Erythroblast (primary cell): ENCODE measurements around the gene DOCK11.

Source experiments
- GATA1 ChIP-seq: IDR thresholded peaks from 2 replicates; pipeline ENCODE4 v1.6.1; 2011; ENCODE audit warnings: low read depth, mild to moderate bottlenecking, control low read depth, low read length, moderate library complexity
- POLR2A ChIP-seq: IDR thresholded peaks from 2 replicates; pipeline ENCODE4 v1.6.1; 2011; ENCODE audit warnings: mild to moderate bottlenecking, low read length

- TF ChIP-seq POLR2A (no peak), GATA1 (no peak)
Measured at GRCh38 chrX:118502161-118502789, 6.7 kb downstream of the DOCK11 start.
